ENCODE results near the gene LPP.

Gene LPP

GRCh38 chr3:188339410-188340295 is 185.7 kb downstream of the LPP start:
- in situ Hi-C loops (cut with HindIII; ENCODE audit: low pct_unique_long_range_greater_than_20kb, low sequenced_read_pairs), result no loop called here
- no peak for TF ChIP-seq JUND (IDR thresholded peaks at IDR 0.05; ENCODE audit: low read depth)
- no peak for DNase-seq (ENCODE audit: low read depth in 1 of 2, low spot score in 1 of 2)

- no peak for DNase-seq (ENCODE audit: low read depth in 1 of 2, low spot score in 1 of 2)
- TF ChIP-seq JUND (IDR thresholded peaks at IDR 0.05; ENCODE audit: low read depth), result no peak
- in situ Hi-C loops (cut with HindIII; ENCODE audit: low pct_unique_long_range_greater_than_20kb, low sequenced_read_pairs), result no loop called here
These were observed 187.5 kb downstream of the LPP start for GRCh38 chr3:188341501-188341900.

GRCh38 chr3:188342991-188343732 is 189.2 kb downstream of the LPP start:
- in situ Hi-C loops (cut with HindIII; ENCODE audit: low pct_unique_long_range_greater_than_20kb, low sequenced_read_pairs), result no loop called here
- TF ChIP-seq JUND (IDR thresholded peaks at IDR 0.05; ENCODE audit: low read depth), result no peak
- DNase-seq (ENCODE audit: low read depth in 1 of 2, low spot score in 1 of 2), result no peak

GRCh38 chr3:188343894-188344293 is 189.9 kb downstream of the LPP start:
- no peak for DNase-seq (ENCODE audit: low read depth in 1 of 2, low spot score in 1 of 2)
- TF ChIP-seq JUND (IDR thresholded peaks at IDR 0.05; ENCODE audit: low read depth), result no peak
- in situ Hi-C loops (cut with HindIII; ENCODE audit: low pct_unique_long_range_greater_than_20kb, low sequenced_read_pairs), result no loop called here

DNA sequence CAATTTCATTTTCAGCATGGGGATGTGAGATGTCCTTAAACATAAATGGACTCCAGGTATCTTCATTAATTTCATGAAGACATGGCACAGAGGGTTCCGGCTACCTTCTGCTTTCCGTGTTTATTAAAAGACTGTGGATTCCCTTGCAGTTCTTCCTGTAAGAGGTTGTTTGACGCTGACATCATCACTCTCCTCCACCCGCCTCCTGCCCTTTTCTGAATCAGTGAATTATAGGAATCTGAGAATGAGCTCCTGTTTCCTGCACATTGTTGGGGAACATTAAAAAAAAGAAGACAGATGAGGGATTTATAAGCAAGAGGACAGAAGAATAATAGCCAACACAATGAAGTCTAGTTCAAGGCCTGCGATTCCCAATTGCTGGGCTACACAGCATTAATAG is 191.3 kb downstream of the LPP start:
- TF ChIP-seq JUND (IDR thresholded peaks at IDR 0.05; ENCODE audit: low read depth), result no peak
- in situ Hi-C loops (cut with HindIII; ENCODE audit: low pct_unique_long_range_greater_than_20kb, low sequenced_read_pairs), result no loop called here
- no peak for DNase-seq (ENCODE audit: low read depth in 1 of 2, low spot score in 1 of 2)

GRCh38 chr3:188348435-188349244 is 194.7 kb downstream of the LPP start:
- peak in 1 of 2 experiments; percentile 8 for DNase-seq (ENCODE audit: low read depth in 1 of 2, low spot score in 1 of 2)
- no peak for TF ChIP-seq JUND (IDR thresholded peaks at IDR 0.05; ENCODE audit: low read depth)
- in situ Hi-C loops (cut with HindIII; ENCODE audit: low pct_unique_long_range_greater_than_20kb, low sequenced_read_pairs), result no loop called here

- TF ChIP-seq JUND (IDR thresholded peaks at IDR 0.05; ENCODE audit: low read depth), result no peak
- peak in 1 of 2 experiments; percentile 36 for DNase-seq (ENCODE audit: low read depth in 1 of 2, low spot score in 1 of 2)
- in situ Hi-C loops (cut with HindIII; ENCODE audit: low pct_unique_long_range_greater_than_20kb, low sequenced_read_pairs), result no loop called here
These were observed 195.5 kb downstream of the LPP start for GRCh38 chr3:188349351-188349901.

DNA sequence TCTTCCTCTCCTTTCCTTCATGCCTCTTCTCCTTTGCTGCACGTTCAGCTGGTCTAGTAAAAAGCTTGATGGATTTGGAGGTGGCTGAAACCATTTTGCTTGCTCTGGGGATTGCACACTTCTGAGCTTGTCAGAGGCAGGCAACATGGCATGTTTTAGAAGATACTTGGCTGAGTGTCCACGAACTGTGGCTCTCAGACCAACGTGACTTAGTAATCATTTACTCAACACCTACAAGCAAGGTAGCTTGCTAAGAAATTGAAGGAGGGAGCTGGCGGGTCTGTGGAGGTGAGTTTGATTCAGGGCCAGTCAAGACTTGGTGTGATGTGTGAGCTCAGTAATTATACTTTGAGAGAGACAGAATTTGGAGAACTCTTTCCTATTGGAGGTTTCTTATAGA is 196.0 kb downstream of the LPP start:
- TF ChIP-seq JUND (IDR thresholded peaks at IDR 0.05; ENCODE audit: low read depth), result no peak
- in situ Hi-C loops (cut with HindIII; ENCODE audit: low pct_unique_long_range_greater_than_20kb, low sequenced_read_pairs), result no loop called here
- DNase-seq (ENCODE audit: low read depth in 1 of 2, low spot score in 1 of 2), result no peak

GRCh38 chr3:188350961-188351360 is 197.0 kb downstream of the LPP start:
- in situ Hi-C loops (cut with HindIII; ENCODE audit: low pct_unique_long_range_greater_than_20kb, low sequenced_read_pairs), result no loop called here
- DNase-seq (ENCODE audit: low read depth in 1 of 2, low spot score in 1 of 2), result no peak
- TF ChIP-seq JUND (IDR thresholded peaks at IDR 0.05; ENCODE audit: low read depth), result no peak

DNA sequence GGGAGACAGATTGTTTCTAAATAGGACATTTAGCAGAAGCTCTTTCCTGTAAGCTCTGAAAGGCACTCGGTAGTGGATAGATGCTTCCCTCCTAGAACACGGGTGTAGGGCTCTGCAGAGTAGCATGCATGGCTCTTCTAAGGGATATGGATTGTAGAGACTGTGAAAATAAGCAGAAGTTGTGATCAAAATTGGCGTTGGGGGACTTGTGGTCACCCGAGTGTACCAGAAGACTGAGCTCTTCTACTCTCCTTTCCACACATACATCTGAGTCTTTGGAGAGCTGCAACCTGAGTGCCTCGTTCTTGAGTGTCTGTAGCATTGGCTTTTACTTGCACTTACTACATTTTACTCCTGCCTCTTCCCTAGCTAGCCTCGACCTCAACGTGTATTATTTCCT is 197.7 kb downstream of the LPP start:
- in situ Hi-C loops (cut with HindIII; ENCODE audit: low pct_unique_long_range_greater_than_20kb, low sequenced_read_pairs), result no loop called here
- no peak for DNase-seq (ENCODE audit: low read depth in 1 of 2, low spot score in 1 of 2)
- no peak for TF ChIP-seq JUND (IDR thresholded peaks at IDR 0.05; ENCODE audit: low read depth)

DNA sequence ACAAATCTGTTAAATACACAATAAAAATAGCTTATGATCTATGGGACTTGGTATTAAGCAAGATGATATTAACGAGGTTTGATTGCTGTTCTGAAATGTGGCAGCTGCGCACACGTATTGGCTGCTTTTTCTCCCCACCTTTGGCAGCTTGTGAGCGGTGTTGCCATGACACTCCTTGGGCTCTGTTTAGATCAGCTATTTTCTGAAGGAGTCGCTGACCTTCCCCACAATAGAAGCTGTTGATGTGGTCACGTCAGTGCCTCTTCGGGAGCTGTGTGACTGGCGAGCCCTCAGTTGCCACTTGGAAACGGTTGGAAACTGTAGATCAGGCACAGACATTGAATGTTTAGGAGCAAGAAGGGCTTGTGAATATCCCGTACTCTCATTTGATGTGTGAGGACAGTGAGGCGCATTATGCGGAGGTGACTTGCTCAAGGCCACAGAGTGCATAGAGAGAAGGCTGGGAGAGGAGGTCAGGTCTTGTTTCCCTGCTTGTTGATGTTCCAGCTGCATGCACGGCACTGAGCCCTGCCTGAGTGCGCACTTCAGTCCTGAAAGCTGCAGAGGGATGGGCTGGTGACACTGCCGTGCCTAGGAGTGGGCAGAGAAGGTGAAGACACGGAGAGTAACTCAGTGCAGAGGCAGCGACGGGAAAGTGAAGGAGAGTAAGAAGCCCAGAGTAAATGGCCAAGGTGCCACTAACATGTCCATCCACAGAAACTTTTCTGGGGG is 198.4 kb downstream of the LPP start:
- DNase-seq (ENCODE audit: low read depth in 1 of 2, low spot score in 1 of 2), result no peak
- in situ Hi-C loops (cut with HindIII; ENCODE audit: low pct_unique_long_range_greater_than_20kb, low sequenced_read_pairs), result no loop called here
- no peak for TF ChIP-seq JUND (IDR thresholded peaks at IDR 0.05; ENCODE audit: low read depth)

DNA sequence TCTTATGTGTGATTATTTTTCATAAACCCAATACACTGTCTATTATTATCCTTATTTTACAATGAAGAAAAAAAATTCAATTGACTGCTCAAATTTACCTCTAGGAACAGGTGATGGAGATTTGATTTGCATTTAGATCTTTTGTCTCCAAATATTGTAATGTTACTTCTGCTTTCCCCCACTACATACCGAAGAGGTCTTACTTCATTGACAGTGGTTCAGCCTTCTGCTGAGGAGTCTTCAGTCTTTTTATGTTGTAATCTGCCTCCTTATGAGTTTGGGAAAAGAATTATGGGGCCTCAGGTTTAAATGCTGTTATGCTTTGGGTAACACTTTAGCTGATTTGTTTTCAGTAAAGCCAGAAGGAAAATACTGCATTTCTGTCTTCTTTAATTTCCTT is 199.5 kb downstream of the LPP start:
- DNase-seq (ENCODE audit: low read depth in 1 of 2, low spot score in 1 of 2), result no peak
- in situ Hi-C loops (cut with HindIII; ENCODE audit: low pct_unique_long_range_greater_than_20kb, low sequenced_read_pairs), result no loop called here
- TF ChIP-seq JUND (IDR thresholded peaks at IDR 0.05; ENCODE audit: low read depth), result no peak
